Smooth muscle cell (in vitro differentiated cells): ENCODE results near the gene FOXP2. TPM values are rescaled to one million over a fixed set of nuclear protein-coding genes. Genes with fewer than 3 reads are reported as not detected.

ENCODE experiments used
- DNase-seq: peaks from one replicate; lab custom pipeline; 2025; ENCODE audit not compliant: unreplicated experiment; lab: John Stamatoyannopoulos, UW
- H2AFZ ChIP-seq: fragments of 200-600 bp; sonication (generic); 2 replicates; pipeline ENCODE4 v1.6.0; 2016; ENCODE audit warnings: antibody characterized with exemption, low read depth, mild to moderate bottlenecking
- H3F3A ChIP-seq: fragments of 200-600 bp; sonication (generic); 2 replicates; pipeline ENCODE4 v1.6.0; 2017; ENCODE audit warnings: antibody characterized with exemption, low read depth
- H3K27ac ChIP-seq: fragments of 200-600 bp; sonication (generic); 2 replicates; pipeline ENCODE4 v1.5.1; 2016; ENCODE audit warnings: low read depth, mild to moderate bottlenecking
- H3K27me3 ChIP-seq: fragments of 200-600 bp; sonication (generic); 2 replicates; pipeline ENCODE4 v1.6.1; 2016; ENCODE audit warnings: low read depth, mild to moderate bottlenecking
- H3K36me3 ChIP-seq: fragments of 200-600 bp; sonication (generic); 2 replicates; pipeline ENCODE4 v1.5.1; 2016; ENCODE audit warnings: low read depth
- H3K4me1 ChIP-seq: fragments of 200-600 bp; sonication (generic); 2 replicates; pipeline ENCODE4 v1.5.1; 2016; ENCODE audit warnings: low read depth
- H3K4me2 ChIP-seq: fragments of 200-600 bp; sonication (generic); 2 replicates; pipeline ENCODE4 v1.6.0; 2016; ENCODE audit warnings: mild to moderate bottlenecking
- H3K4me3 ChIP-seq: fragments of 200-600 bp; sonication (generic); 2 replicates; pipeline ENCODE4 v1.5.1; 2016; ENCODE audit warnings: mild to moderate bottlenecking
- H3K79me2 ChIP-seq: fragments of 200-600 bp; sonication (generic); 2 replicates; pipeline ENCODE4 v1.6.0; 2016; ENCODE audit warnings: low read depth, mild to moderate bottlenecking
- H3K9ac ChIP-seq: fragments of 200-600 bp; sonication (generic); 2 replicates; pipeline ENCODE4 v1.6.0; 2016; ENCODE audit warnings: low read depth
- H3K9me3 ChIP-seq: fragments of 200-600 bp; sonication (generic); replicated peaks from 2 replicates; pipeline ENCODE4 v1.5.1; 2016; ENCODE audit warnings: low read depth
- H4K20me1 ChIP-seq: fragments of 200-600 bp; sonication (generic); 2 replicates; pipeline ENCODE4 v1.6.0; 2016; ENCODE audit warnings: low read depth
- CTCF ChIP-seq: fragments of 200-600 bp; sonication (generic); IDR thresholded peaks from 2 replicates; pipeline ENCODE4 v1.5.1; 2017; ENCODE audit warnings: borderline replicate concordance, mild to moderate bottlenecking, antibody characterized with exemption; ENCODE audit not compliant: insufficient read depth, poor library complexity, severe bottlenecking
- WGBS: methylation state at CpG from one replicate; pipeline ENCODE4 v1.1.7; 2016; ENCODE audit warnings: low lambda C conversion rate; 5-methylcytosine and 5-hydroxymethylcytosine counted together
- polyA plus RNA-seq: library from polyadenylated mRNA; unstranded; fragments of >200 nt; fragmentation: Nextera tagmentation; extraction: Ambion mirVana; gene quantifications from 2 replicates; pipeline ENCODE4 v1.2.1, GENCODE V29; 2016
- total RNA-seq: library from RNA; depleted of rRNA; stranded (reverse); fragments of >200 nt; gene quantifications from 2 replicates; pipeline ENCODE4 v1.2.3, GENCODE V29; 2014

Gene FOXP2
- total and polyA plus RNA-seq, 2 experiments from 2014 or later: 0.86 to 1.1 TPM

- no peaks in the 10 kb centered on the region for H3K27me3 ChIP-seq
- H3K4me2 ChIP-seq: no peak overlapping the region
- no peaks in the 10 kb centered on the region for H3K79me2 ChIP-seq
- DNase-seq: no peak
- H4K20me1 ChIP-seq: no peaks in the 10 kb centered on the region
- no peaks in the 10 kb centered on the region for H3K9me3 ChIP-seq
- no peak overlapping the region for H3K27ac ChIP-seq
- H3K4me1 ChIP-seq: no peaks in the 10 kb centered on the region
- no peak overlapping the region for H2AFZ ChIP-seq
- no peak overlapping the region for H3K4me3 ChIP-seq
- 65% methylated on average over 2 of the region's 2 CpGs for WGBS
- no peak overlapping the region for H3K9ac ChIP-seq
- no peak for TF ChIP-seq CTCF
- H3K36me3 ChIP-seq: no peaks in the 10 kb centered on the region
- H3F3A ChIP-seq: no peaks in the 10 kb centered on the region
Observed at GRCh38 chr7:114444196-114444595, 29.6 kb downstream of the FOXP2 start.

- H3K9ac ChIP-seq: no peak overlapping the region
- H3K4me3 ChIP-seq: no peak overlapping the region
- no peaks in the 10 kb centered on the region for H3K4me1 ChIP-seq
- no peak for DNase-seq
- no peaks in the 10 kb centered on the region for H3K27me3 ChIP-seq
- no peaks in the 10 kb centered on the region for H3K79me2 ChIP-seq
- H3F3A ChIP-seq: no peaks in the 10 kb centered on the region
- no peak overlapping the region for H3K4me2 ChIP-seq
- H3K27ac ChIP-seq: no peak overlapping the region
- TF ChIP-seq CTCF: no peak
- H2AFZ ChIP-seq: no peak overlapping the region
- H3K9me3 ChIP-seq: no peaks in the 10 kb centered on the region
- H4K20me1 ChIP-seq: no peaks in the 10 kb centered on the region
- H3K36me3 ChIP-seq: no peaks in the 10 kb centered on the region
- 76% methylated on average over 2 of the region's 2 CpGs for WGBS
Observed at GRCh38 chr7:114450431-114450830, 35.8 kb downstream of the FOXP2 start.

- Histone ChIP-seq H3K4me3 (no peak overlapping the region), H3K9me3 (no peaks in the 10 kb centered on the region), H4K20me1 (no peaks in the 10 kb centered on the region), H3K79me2 (no peaks in the 10 kb centered on the region), H2AFZ (no peak overlapping the region), H3K4me2 (no peak overlapping the region), H3F3A (no peaks in the 10 kb centered on the region), H3K27ac (no peak overlapping the region), H3K36me3 (no peaks in the 10 kb centered on the region), H3K27me3 (no peaks in the 10 kb centered on the region), H3K9ac (no peak overlapping the region), H3K4me1 (no peaks in the 10 kb centered on the region)
- no peak for TF ChIP-seq CTCF
- over 99% methylated on average over 12 of the region's 12 CpGs for WGBS
- DNase-seq: no peak
Observed at GRCh38 chr7:114459574-114459973, 45.0 kb downstream of the FOXP2 start.

GRCh38 chr7:114460021-114460420, 45.4 kb downstream of the FOXP2 start:
- Histone ChIP-seq H3K27ac (no peak overlapping the region), H3K79me2 (no peaks in the 10 kb centered on the region), H2AFZ (no peak overlapping the region), H3K36me3 (no peaks in the 10 kb centered on the region), H3K9ac (no peak overlapping the region), H3F3A (no peaks in the 10 kb centered on the region), H3K4me1 (no peaks in the 10 kb centered on the region), H4K20me1 (no peaks in the 10 kb centered on the region), H3K4me3 (no peak overlapping the region), H3K4me2 (no peak overlapping the region), H3K27me3 (no peaks in the 10 kb centered on the region), H3K9me3 (no peaks in the 10 kb centered on the region)
- 83% methylated on average over 2 of the region's 2 CpGs for WGBS
- no peak for TF ChIP-seq CTCF
- no peak for DNase-seq
